HG02840 (cell line): Measurements from ENCODE around the gene FCN3.
"Not testable (repeated sequence)": the region's sequence is repeated elsewhere in the genome, so short reads cannot be mapped to it uniquely, and the experiment has no call there.

Experiments used
- ATAC-seq: cut with Tn5 transposase; IDR thresholded peaks from one replicate; pipeline ENCODE4 v1.9.1; 2021; ENCODE audit warnings: mild to moderate bottlenecking, moderate library complexity, moderate number of reproducible peaks; ENCODE audit not compliant: unreplicated experiment, low FRiP score

The FCN3 gene

GRCh38 chr1:27374362-27375086, at the start of gene FCN3:
TSS of gene FCN3 (minus strand) at chr1:27374824. CDS start at chr1:27374818, 6 bp downstream.
- ATAC-seq, result no peak

GRCh38 chr1:27423709-27424108, 49.1 kb upstream of the FCN3 start:
- no peak for ATAC-seq

- ATAC-seq, result peak; percentile 60
Measured at GRCh38 chr1:27418326-27419185, 43.9 kb upstream of the FCN3 start.

- no peak for ATAC-seq
Measured at GRCh38 chr1:27417713-27418112, 43.1 kb upstream of the FCN3 start.

GRCh38 chr1:27416387-27417111, 41.9 kb upstream of the FCN3 start:
- ATAC-seq, result no peak

- no peak for ATAC-seq
Measured at GRCh38 chr1:27414091-27414490, 39.5 kb upstream of the FCN3 start.

GRCh38 chr1:27413004-27413403, 38.4 kb upstream of the FCN3 start:
- ATAC-seq, result no peak

- ATAC-seq, result no peak
Measured at GRCh38 chr1:27412502-27412901, 37.9 kb upstream of the FCN3 start.

- no peak for ATAC-seq
Measured at GRCh38 chr1:27410709-27411108, 36.1 kb upstream of the FCN3 start.

- no peak for ATAC-seq
Measured at GRCh38 chr1:27409669-27410068, 35.0 kb upstream of the FCN3 start.

GRCh38 chr1:27408151-27408550, 33.5 kb upstream of the FCN3 start:
- no peak for ATAC-seq

- ATAC-seq, result not testable (repeated sequence)
Measured at GRCh38 chr1:27406791-27407190, 32.2 kb upstream of the FCN3 start.

GRCh38 chr1:27406362-27406680, 31.7 kb upstream of the FCN3 start:
- ATAC-seq, result no peak

- ATAC-seq, result not testable (repeated sequence)
Measured at GRCh38 chr1:27405598-27406361, 31.2 kb upstream of the FCN3 start.

- no peak for ATAC-seq
Measured at GRCh38 chr1:27405074-27405473, 30.4 kb upstream of the FCN3 start.

GRCh38 chr1:27403931-27404330, 29.3 kb upstream of the FCN3 start:
- ATAC-seq, result no peak

- no peak for ATAC-seq
Measured at GRCh38 chr1:27403065-27403726, 28.6 kb upstream of the FCN3 start.

GRCh38 chr1:27402349-27402754, 27.7 kb upstream of the FCN3 start:
- no peak for ATAC-seq

- no peak for ATAC-seq
Measured at GRCh38 chr1:27400963-27401341, 26.3 kb upstream of the FCN3 start.
